HEK293 (cell line): ENCODE results near the gene DHDH.

Experiments
- CTCF ChIA-PET: fragments of 350-600 bp; formaldehyde crosslinking; extraction: SDS; loops from one replicate; lab custom pipeline; 2021; ENCODE audit warnings: antibody characterized with exemption; lab: Yijun Ruan, JAX
- POLR2A ChIA-PET: fragments of 300-600 bp; formaldehyde crosslinking; extraction: SDS; loops from one replicate; lab custom pipeline; 2020; ENCODE audit warnings: antibody characterized with exemption, inconsistent platforms; lab: Yijun Ruan, JAX
- H3K27ac ChIP-seq: fragments of 200-500 bp; sonication (Bioruptor generic); 2 replicates; pipeline ENCODE4 v1.5.1; 2014; ENCODE audit warnings: low read depth, low read length, control low read depth, inconsistent platforms; ENCODE audit errors: extremely low read depth
- H3K36me3 ChIP-seq, 2 experiments: fragments of 200-500 bp in 1 of 2; sonication (Bioruptor generic) in 1 of 2; 1 replicate in 1 of 2; 2 replicates in 1 of 2; pipeline ENCODE4 v1.5.1; 2014 to 2017; ENCODE audit warnings: inconsistent platforms in 2 of 2, low read length in 2 of 2; ENCODE audit not compliant: control insufficient read depth in 2 of 2, insufficient read depth in 1 of 2
- H3K4me1 ChIP-seq: fragments of 200-500 bp; sonication (Bioruptor generic); 2 replicates; pipeline ENCODE4 v1.5.1; 2014; ENCODE audit warnings: mild to moderate bottlenecking, low read length, inconsistent platforms; ENCODE audit not compliant: control insufficient read depth, insufficient read depth
- H3K4me3 ChIP-seq: 2 replicates; pipeline ENCODE4 v1.5.1; 2011; ENCODE audit warnings: low read depth, mild to moderate bottlenecking, control low read depth, low read length, moderate library complexity
- H3K9me3 ChIP-seq: fragments of 200-500 bp; sonication (Bioruptor generic); 2 replicates; pipeline ENCODE4 v1.5.1; 2014; ENCODE audit warnings: low read depth, low read length, inconsistent platforms; ENCODE audit not compliant: control insufficient read depth, insufficient read depth
- GLIS1 ChIP-seq: fragments of 450-650 bp; formaldehyde crosslinking; IDR thresholded peaks from 2 replicates; pipeline ENCODE4 v1.5.1; 2016; ENCODE audit warnings: missing biosample characterization, missing genetic modification characterization
- HOXD13 ChIP-seq: sonication (generic); formaldehyde crosslinking; IDR thresholded peaks from 2 replicates; pipeline ENCODE4 v1.8.0; 2022; ENCODE audit warnings: missing genetic modification reagents, borderline replicate concordance
- IKZF3 ChIP-seq: fragments of 450-650 bp; IDR thresholded peaks from 2 replicates; pipeline ENCODE4 v1.5.0; 2018; ENCODE audit warnings: missing biosample characterization, mild to moderate bottlenecking, missing genetic modification characterization, moderate library complexity
- KLF9 ChIP-seq: fragments of 450-650 bp; formaldehyde crosslinking; IDR thresholded peaks from 2 replicates; pipeline ENCODE4 v1.5.1; 2016; ENCODE audit warnings: missing biosample characterization, missing genetic modification characterization, low read depth
- OVOL3 ChIP-seq: fragments of 450-650 bp; formaldehyde crosslinking; IDR thresholded peaks from 2 replicates; pipeline ENCODE4 v1.5.1; 2016; ENCODE audit warnings: missing biosample characterization, missing genetic modification characterization
- SETDB1 ChIP-seq: IDR thresholded peaks from one replicate; pipeline ENCODE4 v1.6.1; 2017; ENCODE audit warnings: mild to moderate bottlenecking, low read length, moderate library complexity, mixed read lengths; ENCODE audit not compliant: insufficient read length
- SP2 ChIP-seq: fragments of 450-650 bp; formaldehyde crosslinking; IDR thresholded peaks from 2 replicates; pipeline ENCODE4 v1.5.1; 2016; ENCODE audit warnings: missing biosample characterization, missing genetic modification characterization
- ZEB2 ChIP-seq: fragments of 450-650 bp; formaldehyde crosslinking; IDR thresholded peaks from 2 replicates; pipeline ENCODE4 v1.5.1; 2016; ENCODE audit warnings: missing biosample characterization, missing genetic modification characterization
- ZFP41 ChIP-seq: fragments of 450-650 bp; formaldehyde crosslinking; IDR thresholded peaks from 2 replicates; pipeline ENCODE4 v1.5.1; 2016; ENCODE audit warnings: missing biosample characterization, missing genetic modification characterization, borderline replicate concordance
- ZNF112 ChIP-seq: fragments of 450-650 bp; formaldehyde crosslinking; IDR thresholded peaks from 2 replicates; pipeline ENCODE4 v1.5.0; 2017; ENCODE audit warnings: missing biosample characterization, missing genetic modification characterization
- ZNF140 ChIP-seq: fragments of 450-650 bp; formaldehyde crosslinking; IDR thresholded peaks from 2 replicates; pipeline ENCODE4 v1.5.1; 2016; ENCODE audit warnings: missing biosample characterization, missing genetic modification characterization
- ZNF146 ChIP-seq: fragments of 450-650 bp; formaldehyde crosslinking; IDR thresholded peaks from 2 replicates; pipeline ENCODE4 v1.5.1; 2016; ENCODE audit warnings: missing biosample characterization, missing genetic modification characterization
- ZNF174 ChIP-seq: fragments of 450-650 bp; formaldehyde crosslinking; IDR thresholded peaks from 2 replicates; pipeline ENCODE4 v1.5.0; 2017; ENCODE audit warnings: missing biosample characterization, mild to moderate bottlenecking, missing genetic modification characterization
- ZNF24 ChIP-seq: fragments of 450-650 bp; formaldehyde crosslinking; IDR thresholded peaks from 2 replicates; pipeline ENCODE4 v1.5.1; 2016; ENCODE audit warnings: missing biosample characterization, missing genetic modification characterization
- ZNF266 ChIP-seq: fragments of 450-650 bp; formaldehyde crosslinking; IDR thresholded peaks from 2 replicates; pipeline ENCODE4 v1.5.1; 2016; ENCODE audit warnings: missing biosample characterization, missing genetic modification characterization, low read depth
- ZNF292 ChIP-seq: fragments of 450-650 bp; formaldehyde crosslinking; IDR thresholded peaks from 2 replicates; pipeline ENCODE4 v1.5.1; 2016; ENCODE audit warnings: low read depth, missing biosample characterization, missing genetic modification characterization, borderline replicate concordance
- ZNF335 ChIP-seq: fragments of 450-650 bp; formaldehyde crosslinking; conservative IDR thresholded peaks from 2 replicates; pipeline ENCODE4 v1.5.1; 2016; ENCODE audit warnings: missing biosample characterization, missing genetic modification characterization
- ZNF350 ChIP-seq: fragments of 450-650 bp; formaldehyde crosslinking; IDR thresholded peaks from 2 replicates; pipeline ENCODE4 v1.5.0; 2017; ENCODE audit warnings: missing biosample characterization, mild to moderate bottlenecking, missing genetic modification characterization
- ZNF37A ChIP-seq: fragments of 450-650 bp; IDR thresholded peaks from 2 replicates; pipeline ENCODE4 v1.5.1; 2018; ENCODE audit warnings: missing biosample characterization, missing genetic modification characterization
- ZNF433 ChIP-seq: fragments of 450-650 bp; formaldehyde crosslinking; IDR thresholded peaks from 2 replicates; pipeline ENCODE4 v1.5.1; 2016; ENCODE audit warnings: missing biosample characterization, missing genetic modification characterization, low read depth
- ZNF473 ChIP-seq: fragments of 450-650 bp; formaldehyde crosslinking; IDR thresholded peaks from 2 replicates; pipeline ENCODE4 v1.5.1; 2017; ENCODE audit warnings: missing biosample characterization, missing genetic modification characterization
- ZNF488 ChIP-seq: fragments of 450-650 bp; formaldehyde crosslinking; IDR thresholded peaks from 2 replicates; pipeline ENCODE4 v1.5.1; 2016; ENCODE audit warnings: missing biosample characterization, missing genetic modification characterization
- ZNF558 ChIP-seq: fragments of 450-650 bp; formaldehyde crosslinking; IDR thresholded peaks from 2 replicates; pipeline ENCODE4 v1.5.1; 2016; ENCODE audit warnings: missing biosample characterization, missing genetic modification characterization
- ZNF560 ChIP-seq: fragments of 450-650 bp; formaldehyde crosslinking; IDR thresholded peaks from 2 replicates; pipeline ENCODE4 v1.5.1; 2017; ENCODE audit warnings: missing biosample characterization, missing genetic modification characterization, borderline replicate concordance
- ZNF610 ChIP-seq: fragments of 450-650 bp; formaldehyde crosslinking; IDR thresholded peaks from 2 replicates; pipeline ENCODE4 v1.5.1; 2016; ENCODE audit warnings: missing biosample characterization, missing genetic modification characterization, borderline replicate concordance
- ZNF707 ChIP-seq: fragments of 450-650 bp; formaldehyde crosslinking; IDR thresholded peaks from 2 replicates; pipeline ENCODE4 v1.5.1; 2016; ENCODE audit warnings: missing biosample characterization, missing genetic modification characterization
- ZNF777 ChIP-seq: fragments of 450-650 bp; formaldehyde crosslinking; IDR thresholded peaks from 2 replicates; pipeline ENCODE4 v1.5.1; 2017; ENCODE audit warnings: missing biosample characterization, missing genetic modification characterization, borderline replicate concordance
- TF ChIP-seq, protein P1 (sequence below): IDR thresholded peaks from 2 replicates; pipeline ENCODE4 v1.6.1; 2011; ENCODE audit warnings: mild to moderate bottlenecking, low read depth, low read length, borderline replicate concordance
- TF ChIP-seq, protein P2 (sequence below): fragments of 450-650 bp; formaldehyde crosslinking; IDR thresholded peaks from 2 replicates; pipeline ENCODE4 v1.5.1; 2016; ENCODE audit warnings: missing biosample characterization, missing genetic modification characterization, borderline replicate concordance
- TF ChIP-seq, protein P3 (sequence below): fragments of 450-650 bp; formaldehyde crosslinking; IDR thresholded peaks from 2 replicates; pipeline ENCODE4; 2016; ENCODE audit warnings: missing biosample characterization, missing genetic modification characterization

The DHDH gene

DNA sequence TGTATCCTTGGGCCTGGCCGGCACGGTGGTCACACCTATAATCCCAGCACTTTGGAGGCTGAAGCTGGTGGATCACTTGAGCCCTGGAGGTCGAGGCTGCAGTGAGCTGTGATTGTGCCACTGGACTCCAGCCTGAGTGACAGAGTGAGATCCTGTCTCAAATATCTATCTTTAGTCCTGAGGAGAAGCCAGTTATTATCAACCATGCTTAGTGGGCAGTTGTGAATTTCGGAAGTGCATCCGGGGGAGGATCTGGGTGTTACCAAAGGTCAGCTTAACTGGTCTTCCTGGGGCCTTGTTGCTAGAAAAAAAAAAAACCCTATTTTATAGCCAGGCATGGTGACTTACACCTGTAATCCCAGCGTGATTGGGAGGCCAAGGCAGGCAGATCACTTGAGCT is 9.6 kb downstream of the DHDH start:
- no peak for TF ChIP-seq ZFP41 (tag by site-specific recombination)
- TF ChIP-seq ZNF777 (tag by site-specific recombination), result no peak
- TF ChIP-seq ZNF266 (tag by site-specific recombination), result no peak
- TF ChIP-seq, protein P1, sequence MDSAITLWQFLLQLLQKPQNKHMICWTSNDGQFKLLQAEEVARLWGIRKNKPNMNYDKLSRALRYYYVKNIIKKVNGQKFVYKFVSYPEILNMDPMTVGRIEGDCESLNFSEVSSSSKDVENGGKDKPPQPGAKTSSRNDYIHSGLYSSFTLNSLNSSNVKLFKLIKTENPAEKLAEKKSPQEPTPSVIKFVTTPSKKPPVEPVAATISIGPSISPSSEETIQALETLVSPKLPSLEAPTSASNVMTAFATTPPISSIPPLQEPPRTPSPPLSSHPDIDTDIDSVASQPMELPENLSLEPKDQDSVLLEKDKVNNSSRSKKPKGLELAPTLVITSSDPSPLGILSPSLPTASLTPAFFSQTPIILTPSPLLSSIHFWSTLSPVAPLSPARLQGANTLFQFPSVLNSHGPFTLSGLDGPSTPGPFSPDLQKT, result no peak
- TF ChIP-seq ZNF335, result no peak
- TF ChIP-seq ZNF433 (tag by site-specific recombination), result no peak
- TF ChIP-seq ZEB2 (tag by site-specific recombination), result no peak
- TF ChIP-seq, protein P2, sequence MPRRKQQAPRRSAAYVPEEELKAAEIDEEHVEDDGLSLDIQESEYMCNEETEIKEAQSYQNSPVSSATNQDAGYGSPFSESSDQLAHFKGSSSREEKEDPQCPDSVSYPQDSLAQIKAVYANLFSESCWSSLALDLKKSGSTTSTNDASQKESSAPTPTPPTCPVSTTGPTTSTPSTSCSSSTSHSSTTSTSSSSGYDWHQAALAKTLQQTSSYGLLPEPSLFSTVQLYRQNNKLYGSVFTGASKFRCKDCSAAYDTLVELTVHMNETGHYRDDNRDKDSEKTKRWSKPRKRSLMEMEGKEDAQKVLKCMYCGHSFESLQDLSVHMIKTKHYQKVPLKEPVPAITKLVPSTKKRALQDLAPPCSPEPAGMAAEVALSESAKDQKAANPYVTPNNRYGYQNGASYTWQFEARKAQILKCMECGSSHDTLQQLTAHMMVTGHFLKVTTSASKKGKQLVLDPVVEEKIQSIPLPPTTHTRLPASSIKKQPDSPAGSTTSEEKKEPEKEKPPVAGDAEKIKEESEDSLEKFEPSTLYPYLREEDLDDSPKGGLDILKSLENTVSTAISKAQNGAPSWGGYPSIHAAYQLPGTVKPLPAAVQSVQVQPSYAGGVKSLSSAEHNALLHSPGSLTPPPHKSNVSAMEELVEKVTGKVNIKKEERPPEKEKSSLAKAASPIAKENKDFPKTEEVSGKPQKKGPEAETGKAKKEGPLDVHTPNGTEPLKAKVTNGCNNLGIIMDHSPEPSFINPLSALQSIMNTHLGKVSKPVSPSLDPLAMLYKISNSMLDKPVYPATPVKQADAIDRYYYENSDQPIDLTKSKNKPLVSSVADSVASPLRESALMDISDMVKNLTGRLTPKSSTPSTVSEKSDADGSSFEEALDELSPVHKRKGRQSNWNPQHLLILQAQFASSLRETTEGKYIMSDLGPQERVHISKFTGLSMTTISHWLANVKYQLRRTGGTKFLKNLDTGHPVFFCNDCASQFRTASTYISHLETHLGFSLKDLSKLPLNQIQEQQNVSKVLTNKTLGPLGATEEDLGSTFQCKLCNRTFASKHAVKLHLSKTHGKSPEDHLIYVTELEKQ, result no peak
- no peak for TF ChIP-seq KLF9 (tag by site-specific recombination)
- no peak for TF ChIP-seq ZNF560
- no peak for TF ChIP-seq ZNF350 (tag by site-specific recombination)
- TF ChIP-seq ZNF292 (tag by site-specific recombination), result no peak
- TF ChIP-seq, all 188 proteins: peak for 0
- ChIA-PET CTCF (interaction anchor here (1.0 to 1.6 kb wide), 5 partner anchors 10 to 101 kb away, joined by 3 to 10 read pairs (median 3); partner anchors contain the start of gene BAX), POLR2A (interaction anchor here (0.7 to 1.4 kb wide), 3 partner anchors 11 to 706 kb away, joined by 3 to 7 read pairs (median 5); partner anchors contain the start of gene BAX)
- Histone ChIP-seq H3K36me3 (peaks cover 0 to 11% of the 10 kb centered on the region in 2 experiments; a peak in 2 of 3 replicates), H3K4me3 (no peak overlapping the region), H3K27ac (no peak overlapping the region), H3K4me1 (no peaks in the 10 kb centered on the region), H3K9me3 (no peaks in the 10 kb centered on the region; the same call in 1 of the 2 replicates)

DNA sequence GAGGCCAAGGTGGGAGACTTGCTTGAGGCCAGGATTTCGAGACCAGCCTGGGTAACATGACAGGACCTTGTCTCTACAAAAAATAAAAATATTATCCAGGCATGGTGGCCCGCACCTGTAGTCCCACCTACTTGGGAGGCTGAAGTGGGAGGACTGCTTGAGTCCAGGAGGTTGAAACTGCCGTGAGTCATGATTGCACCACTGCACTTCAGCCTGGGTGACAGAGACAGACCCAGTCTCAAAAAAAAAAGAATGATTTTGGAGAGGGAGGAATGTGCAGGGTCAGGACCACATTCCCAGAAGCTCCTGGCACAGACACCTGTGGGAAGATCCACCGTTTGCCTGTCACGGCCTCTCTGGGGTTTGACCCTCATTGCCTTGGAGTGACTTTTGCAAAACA is 11.9 kb downstream of the DHDH start:
- CTCF ChIA-PET, result no interaction called here
- Histone ChIP-seq H3K9me3 (no peaks in the 10 kb centered on the region; the same call in 1 of the 2 replicates), H3K36me3 (peaks cover 0 to 6% of the 10 kb centered on the region in 2 experiments; a peak in 2 of 3 replicates), H3K4me3 (no peak overlapping the region), H3K4me1 (no peaks in the 10 kb centered on the region), H3K27ac (no peak overlapping the region)
- POLR2A ChIA-PET, result interaction anchor here (1.6 kb wide), 1 partner anchor 9 kb away, joined by 5 read pairs; the partner anchor contains the start of gene BAX
- TF ChIP-seq ZNF610, result no peak
- TF ChIP-seq GLIS1 (tag by site-specific recombination), result no peak
- no peak for TF ChIP-seq HOXD13 (CRISPR knock-in tag)
- TF ChIP-seq IKZF3, result no peak
- no peak for TF ChIP-seq ZNF140 (tag by site-specific recombination)
- TF ChIP-seq SP2, result no peak
- no peak for TF ChIP-seq ZNF558 (tag by site-specific recombination)
- no peak for TF ChIP-seq ZNF473
- no peak for TF ChIP-seq OVOL3
- no peak for TF ChIP-seq ZNF24 (tag by site-specific recombination)
- TF ChIP-seq, protein P3, sequence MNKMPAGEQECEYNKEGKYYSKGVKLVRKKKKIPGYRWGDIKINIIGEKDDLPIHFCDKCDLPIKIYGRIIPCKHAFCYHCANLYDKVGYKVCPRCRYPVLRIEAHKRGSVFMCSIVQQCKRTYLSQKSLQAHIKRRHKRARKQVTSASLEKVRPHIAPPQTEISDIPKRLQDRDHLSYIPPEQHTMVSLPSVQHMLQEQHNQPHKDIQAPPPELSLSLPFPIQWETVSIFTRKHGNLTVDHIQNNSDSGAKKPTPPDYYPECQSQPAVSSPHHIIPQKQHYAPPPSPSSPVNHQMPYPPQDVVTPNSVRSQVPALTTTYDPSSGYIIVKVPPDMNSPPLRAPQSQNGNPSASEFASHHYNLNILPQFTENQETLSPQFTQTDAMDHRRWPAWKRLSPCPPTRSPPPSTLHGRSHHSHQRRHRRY (tag by site-specific recombination), result no peak
- no peak for TF ChIP-seq ZNF37A (tag by site-specific recombination)
- TF ChIP-seq ZNF335, result no peak
- no peak for TF ChIP-seq ZNF488 (tag by site-specific recombination)
- no peak for TF ChIP-seq ZNF707 (tag by site-specific recombination)
- TF ChIP-seq SETDB1, result no peak
- TF ChIP-seq ZNF146 (tag by site-specific recombination), result no peak
- no peak for TF ChIP-seq ZNF174
- no peak for TF ChIP-seq ZNF112 (tag by site-specific recombination)
